CD4-positive, CD25-positive, alpha-beta regulatory T cell (primary cell): Measurements from ENCODE around the gene IGFL3. TPM values are rescaled to one million over a fixed set of nuclear protein-coding genes. Genes with fewer than 3 reads are reported as not detected.
"Not testable (repeated sequence)": the region's sequence is repeated elsewhere in the genome, so short reads cannot be mapped to it uniquely, and the experiment has no call there.

Experiments used
- ATAC-seq, 2 donors: fragments of 150-1000 bp; cut with Tn5 transposase; one replicate each; pipeline ENCODE4 v1.10.0; 2021; ENCODE audit warnings: low read depth in 2 of 2, moderate number of reproducible peaks in 2 of 2, moderate library complexity in 1 of 2
- DNase-seq, 3 donors: peaks; one replicate each; pipeline versions ENCODE4 v3.0.0 to v3.0.0-alpha.2; 2012 to 2022; ENCODE audit warnings: mixed read lengths in 1 of 3
- H3K27ac ChIP-seq: one replicate; pipeline ENCODE4 v1.7.0; 2013; ENCODE audit warnings: mild to moderate bottlenecking, low read length; ENCODE audit not compliant: insufficient read depth, poor library complexity, severe bottlenecking
- H3K27me3 ChIP-seq: one replicate; pipeline ENCODE4 v1.7.0; 2013; ENCODE audit warnings: low read length; ENCODE audit not compliant: control insufficient read depth, insufficient read depth
- H3K36me3 ChIP-seq: one replicate; pipeline ENCODE4 v1.7.0; 2013; ENCODE audit warnings: mild to moderate bottlenecking, low read length, moderate library complexity; ENCODE audit not compliant: control insufficient read depth, insufficient read depth
- H3K4me1 ChIP-seq: 2 replicates; pipeline ENCODE4 v1.7.0; 2013; ENCODE audit warnings: mild to moderate bottlenecking, low read length; ENCODE audit not compliant: insufficient read depth, control insufficient read depth, poor library complexity, severe bottlenecking
- H3K4me3 ChIP-seq: one replicate; pipeline ENCODE4 v1.7.0; 2013; ENCODE audit warnings: low read depth, mild to moderate bottlenecking, low read length, moderate library complexity
- H3K9me3 ChIP-seq, 2 experiments: 1 replicate in 1 of 2; 2 replicates in 1 of 2; pipeline ENCODE4 v1.7.0; 2013; ENCODE audit warnings: low read length in 2 of 2, mild to moderate bottlenecking in 1 of 2, moderate library complexity in 1 of 2; ENCODE audit not compliant: control insufficient read depth in 2 of 2
- H3K27ac Mint-ChIP-seq, 3 donors: one replicate each; pipeline ENCODE4 v1.8.0; 2020 to 2022; ENCODE audit warnings: mild to moderate bottlenecking in 3 of 3, mixed read lengths in 3 of 3, moderate library complexity in 2 of 3
- H3K27me3 Mint-ChIP-seq: one replicate; pipeline ENCODE4 v1.8.0; 2022; ENCODE audit warnings: mild to moderate bottlenecking, mixed read lengths
- H3K36me3 Mint-ChIP-seq: one replicate; pipeline ENCODE4 v1.8.0; 2020; ENCODE audit warnings: mixed read lengths
- H3K4me1 Mint-ChIP-seq, 4 donors: one replicate each; pipeline ENCODE4 v1.8.0; 2020 to 2022; ENCODE audit warnings: mixed read lengths in 4 of 4, mild to moderate bottlenecking in 1 of 4
- H3K4me3 Mint-ChIP-seq, 4 donors: one replicate each; pipeline ENCODE4 v1.8.0; 2020 to 2022; ENCODE audit warnings: mild to moderate bottlenecking in 4 of 4, mixed read lengths in 4 of 4, moderate library complexity in 3 of 4
- H3K9me3 Mint-ChIP-seq, 7 donors: one replicate each; pipeline ENCODE4 v1.8.0; 2020 to 2022; ENCODE audit warnings: mixed read lengths in 7 of 7, mild to moderate bottlenecking in 3 of 7, moderate library complexity in 2 of 7
- polyA plus RNA-seq, 4 donors: library from polyadenylated mRNA; unstranded; fragments of 300-500 nt; fragmentation: Illumina TruSeq; gene quantifications; one replicate each; pipeline ENCODE4 v1.2.3, GENCODE V29; 2021
- total RNA-seq: library from RNA; stranded (reverse); gene quantifications from one replicate; pipeline ENCODE4 v1.2.3, GENCODE V29; 2022

Gene IGFL3
- total and polyA plus RNA-seq, 5 donors from 2014 or later, result not detected

DNA sequence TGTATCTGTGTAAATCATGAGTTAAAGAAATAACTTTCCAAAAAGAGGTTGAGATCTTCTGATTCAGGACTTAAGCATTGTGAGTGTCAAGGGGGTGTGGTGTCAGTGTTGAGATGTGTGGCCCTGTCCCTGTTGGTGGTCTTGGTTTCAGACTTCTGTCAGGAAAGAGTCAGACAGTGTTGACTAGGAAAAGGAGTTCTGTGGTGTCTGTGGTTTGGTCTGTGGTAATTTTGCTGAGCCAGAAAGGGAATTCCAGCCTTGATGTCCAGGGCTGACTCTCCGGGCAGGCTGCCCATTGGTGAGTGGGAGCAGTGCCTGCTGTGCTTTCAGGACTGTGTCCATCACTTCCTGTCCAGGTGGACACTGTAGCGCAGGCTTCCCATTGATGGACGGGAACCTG lies 43.9 kb downstream of the IGFL3 start:
- Histone ChIP-seq H3K27me3 (peaks cover 47% of the 10 kb centered on the region), H3K9me3 (peaks cover 12 to 13% of the 10 kb centered on the region in 2 experiments), H3K4me1 (no peaks in the 10 kb centered on the region), H3K27ac (no peak overlapping the region), H3K4me3 (no peak overlapping the region), H3K36me3 (no peaks in the 10 kb centered on the region)
- H3K27me3 Mint-ChIP-seq, result peaks cover 80% of the 10 kb centered on the region
- DNase-seq, result no peak
- H3K27ac Mint-ChIP-seq, result no peak overlapping the region
- peaks cover 0 to 36% (median 9%) of the 10 kb centered on the region in 7 donors for H3K9me3 Mint-ChIP-seq
- H3K4me3 Mint-ChIP-seq, result no peak overlapping the region
- no peaks in the 10 kb centered on the region for H3K36me3 Mint-ChIP-seq
- peaks cover 0 to 7% (median 0%) of the 10 kb centered on the region in 4 donors for H3K4me1 Mint-ChIP-seq
- no peak for ATAC-seq

DNA sequence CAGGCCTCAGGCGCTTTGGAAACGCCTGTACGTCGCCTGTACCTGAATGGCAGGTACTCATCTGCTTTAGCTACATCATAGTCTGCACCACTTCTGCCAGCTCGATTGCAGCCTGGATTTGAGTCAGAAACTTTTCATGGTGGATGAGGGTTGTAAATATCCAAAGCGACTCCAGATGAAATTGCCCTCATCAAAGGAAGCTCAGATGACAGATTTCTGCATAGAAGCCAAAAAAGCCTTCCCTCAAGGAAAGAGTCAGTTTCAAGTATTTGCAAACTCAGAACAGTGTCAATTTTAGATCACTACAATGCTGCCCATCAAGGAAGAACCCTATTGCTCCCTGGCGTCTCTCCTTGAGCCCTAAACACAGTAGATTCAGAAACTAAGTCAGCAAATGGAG lies 44.9 kb downstream of the IGFL3 start:
- no peak for DNase-seq
- H3K4me1 ChIP-seq, result no peaks in the 10 kb centered on the region
- Mint-ChIP-seq H3K27me3 (peaks cover 83% of the 10 kb centered on the region), H3K4me1 (peaks cover 0 to 7% (median 0%) of the 10 kb centered on the region in 4 donors), H3K27ac (no peak overlapping the region), H3K36me3 (no peaks in the 10 kb centered on the region), H3K9me3 (peaks cover 0 to 27% (median 7%) of the 10 kb centered on the region in 7 donors), H3K4me3 (no peak overlapping the region)
- no peak overlapping the region for H3K4me3 ChIP-seq
- H3K27ac ChIP-seq, result no peak overlapping the region
- ATAC-seq, result no peak
- no peaks in the 10 kb centered on the region for H3K36me3 ChIP-seq
- peaks cover 3 to 7% of the 10 kb centered on the region in 2 experiments for H3K9me3 ChIP-seq
- peaks cover 50% of the 10 kb centered on the region for H3K27me3 ChIP-seq

DNA sequence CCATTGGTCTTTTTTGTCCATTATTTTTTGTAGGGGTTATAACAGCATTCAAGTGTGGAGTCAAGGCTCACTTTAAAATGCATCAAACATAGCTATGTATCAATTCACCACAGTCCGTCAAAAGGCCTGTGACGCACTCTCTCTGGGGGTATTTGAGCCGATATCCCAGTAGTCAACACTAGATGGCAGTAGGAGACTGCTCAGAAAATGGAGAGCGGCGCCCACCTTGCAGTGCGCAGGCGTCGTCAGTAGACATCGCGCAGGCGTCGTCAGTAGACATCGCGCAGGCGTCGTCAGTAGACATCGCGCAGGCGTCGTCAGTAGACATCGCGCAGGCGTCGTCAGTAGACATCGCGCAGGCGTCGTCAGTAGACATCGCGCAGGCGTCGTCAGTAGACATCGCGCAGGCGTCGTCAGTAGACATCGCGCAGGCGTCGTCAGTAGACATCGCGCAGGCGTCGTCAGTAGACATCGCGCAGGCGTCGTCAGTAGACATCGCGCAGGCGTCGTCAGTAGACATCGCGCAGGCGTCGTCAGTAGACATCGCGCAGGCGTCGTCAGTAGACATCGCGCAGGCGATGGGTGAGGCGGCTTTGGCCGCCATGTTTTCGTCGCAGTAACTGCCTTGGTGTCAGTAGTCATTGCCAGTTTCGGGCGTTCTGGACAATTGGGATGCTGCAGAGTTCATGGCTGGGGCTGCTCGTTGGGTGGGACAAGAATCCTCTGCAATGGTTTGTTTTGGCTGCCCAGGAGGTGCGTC lies 45.7 kb downstream of the IGFL3 start:
- H3K27ac ChIP-seq, H3K9me3 ChIP-seq, H3K4me3 Mint-ChIP-seq, H3K27ac Mint-ChIP-seq, ATAC-seq, H3K4me1 Mint-ChIP-seq, H3K4me1 ChIP-seq, H3K36me3 ChIP-seq, H3K4me3 ChIP-seq, H3K36me3 Mint-ChIP-seq: not testable (repeated sequence)
- Mint-ChIP-seq H3K27me3 (peaks cover 83% of the 10 kb centered on the region), H3K9me3 (peaks cover 0 to 19% (median 4%) of the 10 kb centered on the region in 7 donors)
- peak in 1 of 3 donors; percentile 38 for DNase-seq
- peaks cover 48% of the 10 kb centered on the region for H3K27me3 ChIP-seq

DNA sequence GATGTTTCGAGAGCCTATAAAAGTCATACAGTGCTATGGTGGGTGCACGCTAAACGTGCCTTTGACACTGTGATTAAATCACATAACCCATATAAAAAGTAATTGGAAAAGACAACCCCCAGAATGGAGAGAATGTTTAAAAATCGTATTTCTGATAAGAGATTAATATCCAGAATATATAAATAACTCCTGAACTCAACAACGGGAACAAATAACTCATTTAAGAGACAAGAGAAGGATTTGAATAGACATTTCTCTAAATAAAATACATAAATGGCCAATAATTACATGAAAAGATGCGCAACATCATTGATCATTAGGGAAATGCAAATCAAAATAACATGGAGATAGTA lies 46.7 kb downstream of the IGFL3 start:
- ATAC-seq (no peak), DNase-seq (no peak)
- no peak overlapping the region for H3K4me3 Mint-ChIP-seq
- H3K27ac ChIP-seq, result no peak overlapping the region
- H3K27ac Mint-ChIP-seq, result no peak overlapping the region
- peaks cover 0 to 17% (median 0%) of the 10 kb centered on the region in 7 donors for H3K9me3 Mint-ChIP-seq
- peaks cover 0 to 7% (median 0%) of the 10 kb centered on the region in 4 donors for H3K4me1 Mint-ChIP-seq
- no peak overlapping the region for H3K4me3 ChIP-seq
- peaks cover 45% of the 10 kb centered on the region for H3K27me3 ChIP-seq
- no peaks in the 10 kb centered on the region for H3K36me3 Mint-ChIP-seq
- H3K9me3 ChIP-seq, result peaks cover 0 to 4% of the 10 kb centered on the region in 2 experiments
- peaks cover 80% of the 10 kb centered on the region for H3K27me3 Mint-ChIP-seq
- no peaks in the 10 kb centered on the region for H3K4me1 ChIP-seq
- no peaks in the 10 kb centered on the region for H3K36me3 ChIP-seq

DNA sequence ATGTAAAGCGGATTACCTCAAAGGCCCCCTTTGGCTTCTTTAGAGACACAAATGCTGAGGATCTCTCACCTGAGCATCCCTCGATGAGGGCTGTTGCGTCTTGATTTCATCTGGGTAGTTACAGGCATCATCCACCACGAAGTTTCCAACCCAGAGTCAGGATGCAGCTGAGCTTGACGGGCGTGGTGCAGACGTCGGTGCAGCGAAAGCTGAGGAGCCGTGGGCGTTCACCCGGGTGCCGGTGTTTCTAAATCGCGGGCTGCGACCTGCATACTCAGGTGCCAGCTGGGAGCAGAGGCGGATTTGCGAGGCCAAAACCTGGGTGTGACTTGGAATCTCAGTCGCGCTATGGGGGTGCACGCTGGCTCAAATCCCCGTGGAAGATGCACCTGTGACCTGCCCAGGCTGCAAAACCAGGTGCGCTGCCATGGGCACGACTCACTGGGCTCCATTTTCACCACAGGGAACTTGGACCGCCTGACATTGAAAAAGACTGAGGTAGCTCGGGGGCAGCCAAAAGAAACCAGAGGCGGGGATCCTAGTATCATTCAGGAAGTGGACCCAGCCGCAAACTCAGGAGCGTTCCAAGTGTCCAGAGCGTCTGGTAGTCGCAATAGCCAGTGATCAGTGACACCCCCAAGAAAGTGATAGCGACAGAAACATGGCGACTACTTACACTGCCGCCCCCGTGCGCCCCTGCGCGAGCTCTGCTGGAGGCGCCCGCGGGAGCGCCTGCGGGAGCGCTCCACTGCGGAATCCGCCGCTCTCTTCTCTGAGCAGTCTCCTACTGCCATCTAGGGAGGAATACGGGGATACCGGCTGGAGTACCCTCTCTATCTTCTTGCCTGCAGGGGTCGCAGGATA lies 47.3 kb downstream of the IGFL3 start:
- Mint-ChIP-seq H3K9me3 (peaks cover 0 to 17% (median 0%) of the 10 kb centered on the region in 7 donors), H3K27ac (peak overlapping the region in 1 of 3 donors; percentile 57), H3K4me1 (peaks cover 0 to 7% (median 0%) of the 10 kb centered on the region in 4 donors), H3K4me3 (peak overlapping the region in 1 of 4 donors; percentile 45), H3K27me3 (peaks cover 82% of the 10 kb centered on the region), H3K36me3 (no peaks in the 10 kb centered on the region)
- Histone ChIP-seq H3K9me3 (peaks cover 0 to 4% of the 10 kb centered on the region in 2 experiments), H3K27me3 (peaks cover 46% of the 10 kb centered on the region), H3K4me1 (no peaks in the 10 kb centered on the region), H3K27ac (no peak overlapping the region), H3K36me3 (no peaks in the 10 kb centered on the region), H3K4me3 (no peak overlapping the region)
- DNase-seq, result peak in 1 of 3 donors; percentile 44
- ATAC-seq, result no peak

DNA sequence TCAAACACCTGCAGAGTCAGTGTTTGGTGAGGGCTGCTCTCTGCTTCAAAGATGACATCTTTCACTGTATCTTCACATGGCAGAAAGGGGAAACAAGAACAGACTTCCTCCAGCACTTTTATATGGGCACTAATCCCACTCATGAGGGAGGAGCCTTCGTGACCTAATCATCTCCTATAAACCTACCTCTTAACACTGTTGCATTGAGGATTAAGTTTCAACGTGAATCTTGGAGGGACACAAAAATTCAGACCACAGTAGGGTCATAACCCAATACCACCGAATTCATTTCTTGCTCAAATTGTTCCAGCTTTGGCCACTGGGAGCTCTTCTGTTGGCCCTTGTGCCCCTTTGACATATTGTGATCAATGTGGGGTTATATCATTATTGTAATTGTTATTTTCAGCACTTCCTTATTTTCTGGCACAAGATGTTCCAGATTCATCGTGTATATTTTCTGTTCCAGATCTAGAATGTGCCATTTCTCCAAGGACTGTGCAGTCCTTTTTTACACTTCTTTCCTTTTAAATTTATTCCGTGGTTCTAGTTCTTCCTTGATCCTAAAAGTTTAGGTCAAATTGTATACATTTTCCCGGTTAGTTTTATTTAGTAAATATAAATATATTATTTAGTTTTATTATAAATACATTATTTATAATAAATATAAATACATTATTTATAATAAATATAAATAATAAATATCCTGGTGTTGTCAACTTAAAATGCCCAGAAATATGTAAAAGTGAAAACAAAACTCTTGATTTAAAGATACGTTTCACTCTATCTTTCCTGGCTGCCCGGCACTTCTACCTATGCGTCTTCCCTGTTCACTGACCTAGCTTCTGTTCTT lies 48.2 kb downstream of the IGFL3 start:
- Mint-ChIP-seq H3K36me3 (no peaks in the 10 kb centered on the region), H3K4me1 (peaks cover 0 to 7% (median 0%) of the 10 kb centered on the region in 4 donors), H3K27ac (peak overlapping the region in 1 of 3 donors; percentile 57), H3K27me3 (peaks cover 78% of the 10 kb centered on the region), H3K9me3 (peaks cover 0 to 17% (median 0%) of the 10 kb centered on the region in 7 donors), H3K4me3 (no peak overlapping the region)
- H3K4me3 ChIP-seq, result no peak overlapping the region
- peaks cover 0 to 4% of the 10 kb centered on the region in 2 experiments for H3K9me3 ChIP-seq
- no peak overlapping the region for H3K27ac ChIP-seq
- peaks cover 44% of the 10 kb centered on the region for H3K27me3 ChIP-seq
- H3K36me3 ChIP-seq, result no peaks in the 10 kb centered on the region
- H3K4me1 ChIP-seq, result no peaks in the 10 kb centered on the region
- ATAC-seq, result no peak
- DNase-seq, result no peak

DNA sequence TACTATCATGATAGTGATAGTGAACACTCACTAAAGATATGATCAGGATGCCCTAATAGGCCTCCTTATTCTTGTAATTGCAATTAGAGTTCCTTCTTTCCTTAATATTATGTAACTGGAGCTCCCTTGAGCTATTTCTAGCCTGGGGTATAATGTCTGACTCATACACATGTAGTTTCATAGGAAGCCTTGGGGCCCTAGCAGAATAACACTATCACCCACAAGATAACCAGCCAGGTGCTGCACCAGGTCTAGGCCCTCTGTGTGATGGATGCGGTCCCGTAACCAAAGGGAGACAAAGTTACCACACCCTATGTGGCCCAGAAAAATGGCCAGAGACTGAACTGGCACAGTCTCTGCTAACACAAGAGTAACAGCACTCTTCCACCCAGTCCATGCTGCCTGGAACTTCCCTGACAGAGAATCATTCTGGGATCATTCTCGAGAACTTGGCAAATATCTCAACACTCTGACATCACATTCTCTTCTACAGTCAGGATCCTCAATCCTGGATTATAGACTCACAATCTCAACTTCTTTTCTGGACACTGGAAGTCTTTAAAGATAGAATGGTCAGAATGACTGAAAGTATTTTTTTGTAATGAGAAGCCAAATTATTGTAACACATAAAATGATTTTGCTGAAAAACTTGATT lies 51.1 kb downstream of the IGFL3 start:
- Mint-ChIP-seq H3K9me3 (peaks cover 0 to 8% (median 0%) of the 10 kb centered on the region in 7 donors), H3K27me3 (peaks cover 74% of the 10 kb centered on the region), H3K4me1 (peaks cover 0 to 7% (median 0%) of the 10 kb centered on the region in 4 donors), H3K4me3 (no peak overlapping the region), H3K27ac (no peak overlapping the region), H3K36me3 (no peaks in the 10 kb centered on the region)
- Histone ChIP-seq H3K27ac (no peak overlapping the region), H3K4me1 (no peaks in the 10 kb centered on the region), H3K27me3 (peaks cover 48% of the 10 kb centered on the region), H3K36me3 (no peaks in the 10 kb centered on the region), H3K9me3 (peaks cover 0 to 3% of the 10 kb centered on the region in 2 experiments), H3K4me3 (no peak overlapping the region)
- no peak for ATAC-seq
- no peak for DNase-seq
